Measurements from ENCODE around the gene HEY2.
"Not testable (repeated sequence)": the region's sequence is repeated elsewhere in the genome, so short reads cannot be mapped to it uniquely, and the experiment has no call there.

HEY2 gene

GRCh38 chr6:125749173-125749864, at the start of gene HEY2:
TSS of gene HEY2 (plus strand) at chr6:125749632. CDS start at chr6:125749777, 145 bp downstream.
- peak; percentile 79 for DNase-seq (ENCODE audit: low spot score)

GRCh38 chr6:125700581-125701353, 48.7 kb upstream of the HEY2 start:
- no peak for DNase-seq (ENCODE audit: low spot score)

GRCh38 chr6:125701354-125701668, 48.1 kb upstream of the HEY2 start:
- DNase-seq (ENCODE audit: low spot score): no peak

GRCh38 chr6:125703882-125704281, 45.5 kb upstream of the HEY2 start:
- not testable (repeated sequence) for DNase-seq (ENCODE audit: low spot score)

DNA sequence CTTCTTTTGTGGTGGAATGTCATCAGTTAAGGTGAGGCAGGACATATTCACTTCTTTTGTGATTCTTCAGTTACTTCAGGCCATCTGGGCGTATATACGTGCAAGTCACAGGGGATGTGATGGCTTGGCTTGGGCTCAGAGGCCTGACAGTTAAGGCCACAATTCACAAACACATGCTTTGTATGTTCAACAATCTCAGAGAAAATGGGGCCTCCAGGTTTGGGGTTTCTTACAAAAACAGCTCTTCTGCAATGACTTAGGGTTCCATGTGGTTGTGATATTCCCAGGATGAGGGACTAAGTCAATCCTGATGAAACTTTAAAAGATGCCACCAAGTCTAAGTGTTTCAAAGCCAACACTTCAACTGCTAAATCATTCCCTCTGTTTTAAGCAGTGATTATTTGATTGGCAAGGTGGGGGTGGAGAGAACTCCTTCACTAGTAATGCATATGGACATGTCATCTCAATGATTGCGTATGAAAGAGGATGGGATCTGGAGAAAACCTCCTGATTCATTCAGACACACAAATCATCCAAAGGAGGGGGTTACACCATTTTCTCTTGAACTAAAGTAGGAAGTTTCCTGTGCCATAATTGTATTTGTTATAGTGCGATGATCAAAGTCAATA, 41.7 kb upstream of the HEY2 start:
- DNase-seq (ENCODE audit: low spot score): no peak

GRCh38 chr6:125711013-125711675, 38.3 kb upstream of the HEY2 start:
- no peak for DNase-seq (ENCODE audit: low spot score)

GRCh38 chr6:125714441-125715090, 34.9 kb upstream of the HEY2 start:
- DNase-seq (ENCODE audit: low spot score): no peak

DNA sequence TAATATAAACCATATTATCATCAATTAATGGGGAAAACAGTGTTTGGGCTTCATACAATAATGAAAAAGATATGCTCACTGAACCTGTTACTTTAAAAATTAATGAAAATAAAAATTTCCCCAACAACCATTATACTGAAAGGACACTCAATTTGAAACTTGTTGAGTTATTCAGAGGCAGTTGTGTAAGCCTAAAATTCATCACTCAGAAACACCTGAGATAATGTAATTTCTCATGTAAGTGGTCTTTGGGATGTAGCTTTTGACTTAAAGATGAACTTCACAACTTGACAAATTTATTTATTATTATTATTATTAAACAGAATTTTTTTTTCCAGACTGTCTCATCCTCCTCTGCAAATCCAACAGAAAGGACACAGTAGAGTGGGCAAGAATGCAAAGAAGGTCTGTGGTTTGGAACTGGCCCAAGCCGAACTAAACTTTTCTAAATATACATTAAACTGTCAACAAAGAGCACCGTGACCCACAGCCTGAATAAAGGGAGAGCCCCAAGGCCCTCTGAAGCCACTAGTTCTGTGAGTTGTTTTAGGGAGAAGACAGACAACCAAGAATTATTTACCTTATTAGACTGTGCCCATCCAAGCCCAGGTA, 32.2 kb upstream of the HEY2 start:
- no peak for DNase-seq (ENCODE audit: low spot score)

DNA sequence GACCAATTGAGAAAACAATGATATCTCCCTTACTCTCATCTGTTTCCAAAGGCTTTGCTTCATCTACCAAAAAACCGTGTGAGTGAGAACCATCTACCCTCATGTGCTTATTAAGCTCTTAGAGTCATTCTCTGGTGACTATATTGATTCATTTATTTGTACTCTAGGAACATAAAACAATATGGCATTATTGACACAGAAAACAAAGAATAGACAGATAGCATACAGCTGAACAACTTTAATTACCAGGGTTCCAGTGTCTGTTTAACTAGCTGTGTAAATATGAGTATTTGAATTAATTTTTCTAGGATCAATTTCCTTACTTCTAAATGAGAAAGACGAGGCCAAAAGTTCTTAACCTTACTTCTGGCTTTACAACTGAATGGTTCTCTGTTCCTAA, 31.3 kb upstream of the HEY2 start:
- no peak for DNase-seq (ENCODE audit: low spot score)

DNA sequence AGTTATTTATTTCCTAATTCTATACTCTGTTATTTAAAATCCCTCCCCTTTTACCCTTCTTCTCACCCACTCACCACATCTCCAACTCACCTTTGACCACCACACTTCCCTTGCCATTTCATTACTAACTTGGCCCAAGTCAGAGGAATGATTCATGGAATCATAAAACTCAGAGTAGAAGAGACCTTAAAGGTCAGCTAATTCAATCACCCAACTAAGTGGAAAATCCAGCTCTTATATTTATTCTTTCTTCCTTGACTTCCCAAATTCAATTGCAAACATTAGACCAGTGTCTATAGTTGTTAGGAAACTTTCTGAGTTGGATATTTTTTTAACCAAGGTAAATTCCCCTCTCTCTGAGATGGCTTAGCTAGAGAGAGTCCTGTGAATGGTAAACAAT, 26.5 kb upstream of the HEY2 start:
- DNase-seq (ENCODE audit: low spot score): no peak

DNA sequence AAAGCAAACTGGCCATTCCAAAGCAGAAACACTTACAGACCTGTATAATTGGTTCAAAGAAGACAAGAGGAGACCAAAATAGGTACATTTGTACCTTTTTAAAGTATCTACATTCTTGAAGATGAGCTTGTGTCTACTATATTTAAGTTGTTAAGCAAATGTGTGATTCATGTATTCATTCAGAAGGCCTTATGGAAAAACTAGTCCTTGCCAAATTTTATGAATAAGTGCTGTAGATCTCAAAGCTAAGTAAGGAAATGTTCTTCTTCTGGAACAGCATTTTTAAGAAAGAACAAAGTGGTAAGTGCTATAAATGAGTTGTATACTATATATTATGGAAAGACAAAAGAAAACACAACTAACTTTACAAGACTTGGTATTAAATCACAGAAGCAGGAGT, 22.2 kb upstream of the HEY2 start:
- DNase-seq (ENCODE audit: low spot score): no peak

DNA sequence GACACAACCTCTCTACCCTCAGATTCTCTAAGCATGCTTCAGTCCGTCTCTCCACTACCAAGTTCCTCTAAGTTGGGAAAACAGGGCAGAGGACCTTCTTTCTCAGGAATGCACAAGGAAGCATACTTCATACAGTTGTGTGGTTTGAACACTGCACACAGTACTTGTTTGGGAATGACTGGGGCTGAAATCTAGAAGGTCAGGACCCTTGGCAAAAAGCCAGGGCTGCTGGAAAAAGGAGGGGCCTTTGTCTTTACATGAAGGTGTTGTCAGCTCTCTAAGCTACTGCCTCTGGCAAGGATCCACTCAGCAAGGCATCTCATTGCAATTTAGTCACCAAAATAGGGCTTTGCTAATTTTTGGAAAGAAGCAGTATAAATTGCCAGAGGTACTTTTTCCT, 20.7 kb upstream of the HEY2 start:
- no peak for DNase-seq (ENCODE audit: low spot score)

DNA sequence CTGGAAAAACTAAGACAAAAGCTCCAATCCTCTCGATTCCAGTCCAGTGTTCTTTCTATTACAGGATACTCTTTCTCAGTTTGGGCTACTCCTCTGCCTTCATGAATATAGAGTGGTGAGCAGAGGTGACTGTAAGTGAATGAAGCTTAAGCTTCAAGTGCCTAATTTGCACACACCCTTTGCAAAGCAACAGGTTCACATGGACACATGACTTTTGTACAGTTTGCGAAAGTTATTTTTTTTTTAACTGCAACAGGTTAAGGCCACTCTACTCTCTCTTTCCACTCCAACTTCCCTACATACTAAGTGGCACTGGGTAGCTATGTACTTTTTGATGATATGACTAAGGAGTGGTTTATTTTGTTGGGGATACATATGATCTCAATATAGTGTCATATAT, 19.4 kb upstream of the HEY2 start:
- DNase-seq (ENCODE audit: low spot score): no peak

GRCh38 chr6:125732398-125732797, 17.0 kb upstream of the HEY2 start:
- no peak for DNase-seq (ENCODE audit: low spot score)

DNA sequence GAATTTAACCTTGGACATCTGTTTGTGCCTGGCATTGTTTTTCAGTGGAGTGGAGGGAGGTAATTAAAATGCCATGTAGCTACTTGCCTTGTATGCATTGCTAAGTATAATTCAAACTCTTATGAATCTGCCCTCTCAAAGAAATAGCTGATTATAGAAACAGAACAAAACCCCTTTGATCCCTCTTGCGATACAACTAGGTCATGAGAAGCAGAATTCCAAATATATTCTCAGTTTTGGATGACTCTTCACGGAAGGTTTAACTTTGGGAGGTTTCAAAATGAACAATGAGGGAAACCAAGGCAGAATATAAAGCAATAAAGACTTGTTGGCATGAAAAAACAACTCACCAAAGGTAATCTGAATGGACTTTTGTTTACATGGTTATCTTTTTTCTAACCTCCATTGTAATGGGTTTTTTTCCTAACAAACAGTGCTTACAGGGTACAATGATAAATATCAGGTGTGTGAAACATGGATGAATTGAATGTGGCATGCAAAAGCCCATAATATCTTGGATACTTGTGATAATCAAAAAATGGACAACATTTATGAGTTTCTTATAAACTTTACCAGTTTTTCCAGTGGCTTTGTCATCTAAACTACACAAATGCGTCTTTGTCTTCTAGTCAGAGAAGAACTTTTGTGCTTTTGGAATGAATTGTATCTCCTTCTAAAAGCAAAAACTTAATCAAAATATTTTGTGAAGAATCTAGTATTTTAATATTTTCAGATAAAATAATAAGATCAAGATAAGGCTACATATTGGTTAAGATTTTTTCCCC, 15.7 kb upstream of the HEY2 start:
- DNase-seq (ENCODE audit: low spot score): no peak

- DNase-seq (ENCODE audit: low spot score): no peak
These were observed 11.2 kb upstream of the HEY2 start for GRCh38 chr6:125738276-125738675.

DNA sequence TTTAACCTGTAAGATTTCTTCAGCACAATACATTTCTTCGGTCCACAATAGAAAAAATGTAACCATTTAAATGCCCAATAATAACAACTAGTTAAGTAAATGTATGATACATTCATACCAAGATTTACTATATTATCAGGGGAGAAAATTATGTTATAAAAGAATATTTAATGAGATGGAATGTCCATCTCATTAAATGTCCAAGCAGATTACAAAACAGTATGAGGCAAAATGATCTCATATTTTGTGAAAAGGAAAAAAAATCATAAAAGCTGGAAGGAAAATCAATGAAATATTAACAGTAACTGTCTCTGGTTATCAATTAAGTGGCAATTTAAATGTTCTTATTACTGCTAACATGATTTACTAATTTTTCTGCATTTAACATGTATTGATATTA, 10.1 kb upstream of the HEY2 start:
- no peak for DNase-seq (ENCODE audit: low spot score)

DNA sequence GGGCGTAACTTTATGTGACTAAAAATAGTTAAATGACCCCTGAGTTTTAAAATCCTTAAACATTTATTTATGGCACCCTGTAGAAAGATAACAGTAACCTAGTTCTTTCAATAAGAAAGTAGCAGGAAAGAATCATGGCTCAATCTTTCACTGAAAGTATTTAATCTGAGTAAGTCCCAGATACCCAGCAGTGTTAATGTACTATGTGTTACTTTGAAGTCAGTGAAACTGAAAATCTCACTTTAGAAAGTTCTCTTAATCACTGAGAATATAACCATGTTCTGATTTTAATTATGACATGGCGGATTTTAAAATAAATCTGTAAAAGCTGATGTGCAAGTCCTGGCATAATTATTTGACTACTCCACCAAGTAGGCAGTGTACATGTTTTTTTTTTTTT, 8.1 kb upstream of the HEY2 start:
- no peak for DNase-seq (ENCODE audit: low spot score)

DNA sequence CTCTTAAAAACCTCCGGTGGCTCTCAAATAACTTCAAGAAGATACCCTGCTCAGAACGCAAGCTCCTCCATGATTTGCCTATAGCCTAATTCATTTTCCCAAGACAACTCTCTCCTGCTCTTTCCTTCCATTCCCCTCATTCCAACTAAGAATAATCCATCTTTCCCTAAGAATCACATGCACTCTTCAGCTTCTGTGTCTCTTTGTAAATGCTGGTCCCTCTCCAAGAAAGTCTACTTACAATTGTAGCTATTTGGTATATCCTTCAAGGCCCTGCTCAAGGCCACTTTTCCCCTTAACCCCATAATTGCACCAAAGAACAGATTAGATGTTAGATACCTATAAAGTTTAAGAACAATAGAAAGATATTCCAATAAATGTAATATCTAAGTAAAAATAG, 7.4 kb upstream of the HEY2 start:
- no peak for DNase-seq (ENCODE audit: low spot score)

GRCh38 chr6:125742464-125743120, 6.8 kb upstream of the HEY2 start:
- no peak for DNase-seq (ENCODE audit: low spot score)

- DNase-seq (ENCODE audit: low spot score): no peak
These were observed 5.8 kb upstream of the HEY2 start for GRCh38 chr6:125743604-125744003.

Measured in CD4-positive, alpha-beta T cell treated with Interleukin-6 at 100 ng/mL for 8 hours (primary cell).